Endometrial microvascular endothelial cells (primary cell): ENCODE data around the gene SPECC1L. TPM values are rescaled to one million over a fixed set of nuclear protein-coding genes. Genes with fewer than 3 reads are reported as not detected.

Source experiments
- in situ Hi-C: cut with HindIII; loops from 2 replicates; pipeline ENCODE4 v1.10.0; 2017; ENCODE audit warnings: low sequenced_read_pairs, low pct_unique_long_range_greater_than_20kb; ENCODE audit errors: inconsistent ontology term
- total RNA-seq: library from RNA; depleted of rRNA; stranded (reverse); fragments of >200 nt; gene quantifications from one replicate; pipeline ENCODE4 v1.2.3, GENCODE V29; 2015; ENCODE audit errors: inconsistent ontology term

Gene SPECC1L
- total RNA-seq, 1 donor from 2014 or later: 30.1 TPM

DNA sequence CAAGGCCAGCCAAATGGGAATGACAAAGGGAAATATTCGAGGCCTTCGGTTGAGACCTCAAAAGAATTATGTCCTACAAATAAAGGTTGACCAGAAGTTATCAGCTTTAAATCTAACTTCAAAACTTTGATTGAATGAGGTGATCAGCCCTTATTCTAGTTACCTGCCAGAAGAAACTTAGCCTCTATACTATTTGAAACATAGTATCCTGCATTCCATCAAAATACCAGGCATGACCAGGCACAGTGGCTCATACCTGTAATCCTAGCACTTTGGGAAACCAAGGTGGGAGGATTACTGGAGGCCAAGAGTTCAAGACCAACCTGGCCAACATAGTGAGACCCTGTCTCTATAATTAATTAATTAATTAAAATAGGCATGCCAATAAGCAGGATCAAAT is 112.4 kb downstream of the SPECC1L start:
- in situ Hi-C loops: no loop called here

- in situ Hi-C loops: no loop called here
Measured at GRCh38 chr22:24384131-24384530, 113.5 kb downstream of the SPECC1L start.

DNA sequence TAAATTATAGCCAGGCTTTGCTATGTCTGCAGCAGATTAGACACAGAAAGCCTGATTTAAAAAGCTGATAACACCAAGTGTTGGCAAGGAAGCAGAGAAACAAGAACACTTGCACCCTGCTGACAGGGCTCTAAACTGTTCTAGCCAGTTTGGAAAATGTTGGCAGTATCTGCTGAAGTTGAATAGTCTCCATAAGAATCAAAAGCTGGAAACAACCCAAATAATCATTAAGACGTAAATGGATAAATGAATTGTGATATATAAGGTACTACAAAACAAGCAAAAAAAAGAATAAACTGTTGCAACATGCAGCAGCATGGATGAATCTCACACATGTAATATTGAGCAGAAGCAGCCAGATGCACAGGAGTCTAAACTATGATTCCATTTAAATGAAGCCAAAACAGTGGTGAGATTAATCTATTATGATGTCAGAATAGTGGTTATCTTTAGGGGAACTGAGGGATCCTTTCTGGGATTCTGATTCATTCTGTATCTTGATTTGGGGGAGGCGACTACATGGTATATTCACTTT is 116.4 kb downstream of the SPECC1L start:
- in situ Hi-C loops: no loop called here

- in situ Hi-C loops: no loop called here
Measured at GRCh38 chr22:24389680-24390079, 119.0 kb downstream of the SPECC1L start.

DNA sequence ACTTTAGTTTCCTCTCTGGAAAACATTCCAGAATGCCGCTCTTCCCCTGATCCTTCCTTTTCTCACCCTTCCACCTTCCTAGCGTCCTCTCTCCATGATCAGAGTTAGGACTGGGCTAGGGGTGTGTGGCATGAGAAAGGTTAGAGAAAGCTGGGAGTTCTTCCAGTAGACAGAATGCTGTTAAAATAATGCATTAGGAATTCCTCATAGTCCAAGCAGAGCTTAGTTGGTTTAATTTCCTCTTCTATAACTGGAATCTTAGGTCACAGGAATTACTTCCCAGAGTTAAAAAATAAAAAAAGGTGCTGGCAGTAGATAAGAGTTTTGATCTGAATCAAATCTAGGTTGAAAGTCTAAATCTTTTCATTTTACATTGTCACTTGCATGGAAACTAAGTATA is 119.5 kb downstream of the SPECC1L start:
- in situ Hi-C loops: no loop called here

DNA sequence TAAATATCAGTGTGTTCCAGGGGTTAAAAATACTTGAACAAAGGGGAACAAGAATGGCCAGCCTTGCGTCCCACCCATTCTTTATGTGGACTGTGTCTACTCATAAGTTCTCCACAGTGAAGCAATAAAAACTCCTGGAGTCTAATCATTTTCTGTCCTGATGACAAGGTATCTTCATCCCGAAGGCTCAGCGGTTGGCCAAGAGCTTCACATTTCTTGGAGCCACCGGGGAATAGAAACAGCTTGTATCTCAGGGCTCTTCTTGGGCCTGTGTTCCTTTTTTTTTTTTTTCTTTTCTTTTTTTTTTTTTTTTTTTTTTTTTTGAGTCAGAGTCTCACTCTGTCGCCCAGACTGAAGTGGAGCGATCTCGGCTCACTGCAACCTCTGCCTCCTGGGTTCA is 119.9 kb downstream of the SPECC1L start:
- in situ Hi-C loops: no loop called here

GRCh38 chr22:24391836-24392217 is 121.2 kb downstream of the SPECC1L start:
- in situ Hi-C loops: no loop called here

DNA sequence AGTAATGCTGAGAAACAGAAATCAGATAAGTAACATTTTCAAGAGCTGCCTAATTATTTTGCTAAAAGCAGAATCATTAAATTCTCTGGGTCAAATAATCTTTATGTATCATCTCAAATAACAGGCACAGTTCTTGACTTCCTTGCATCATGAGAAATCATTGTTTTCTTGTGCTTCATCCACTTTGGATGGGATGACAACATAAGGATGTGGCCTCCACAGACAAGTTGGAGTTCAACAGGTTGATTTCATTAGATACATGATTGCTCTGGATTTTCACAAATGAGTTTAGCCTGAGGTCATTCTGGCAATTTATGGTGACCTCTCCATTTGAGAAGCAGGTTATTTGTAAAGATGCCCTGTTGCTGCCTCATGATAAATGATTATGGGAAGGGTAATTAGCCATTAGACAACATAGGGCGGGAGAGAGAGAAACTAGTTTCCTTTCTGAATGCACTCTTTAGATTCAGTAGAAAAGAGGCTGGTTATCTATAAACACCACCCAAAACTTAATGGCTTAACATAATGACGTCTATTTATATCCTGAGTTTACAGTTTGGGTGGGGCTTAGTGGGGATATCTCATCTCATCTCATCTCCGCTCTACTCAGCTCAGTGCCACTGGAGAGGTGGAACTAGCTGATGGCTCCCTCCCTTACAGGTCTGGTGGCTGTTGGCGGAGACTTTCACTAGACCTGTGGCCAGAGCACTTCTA is 121.7 kb downstream of the SPECC1L start:
- in situ Hi-C loops: no loop called here

- in situ Hi-C loops: no loop called here
Measured at GRCh38 chr22:24393012-24393559, 122.5 kb downstream of the SPECC1L start.

DNA sequence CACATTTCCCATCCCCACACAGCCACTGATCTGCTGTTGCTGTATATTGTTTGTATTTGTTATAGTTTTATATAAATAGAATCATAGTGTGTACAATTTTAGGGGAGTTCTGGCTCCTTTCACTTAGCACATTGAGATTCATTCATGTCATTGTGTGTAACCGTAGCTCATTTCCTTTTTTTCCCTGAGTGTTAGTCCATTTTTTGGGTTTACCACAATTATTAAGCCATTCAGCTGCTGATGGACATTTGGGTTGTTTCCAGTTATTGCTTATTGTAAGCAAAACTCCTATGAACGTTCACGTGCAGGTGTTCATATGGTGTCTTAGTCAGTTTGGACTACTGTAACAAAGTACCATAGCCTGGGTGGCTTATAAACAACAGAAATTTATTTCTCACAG is 123.2 kb downstream of the SPECC1L start:
- in situ Hi-C loops: no loop called here

DNA sequence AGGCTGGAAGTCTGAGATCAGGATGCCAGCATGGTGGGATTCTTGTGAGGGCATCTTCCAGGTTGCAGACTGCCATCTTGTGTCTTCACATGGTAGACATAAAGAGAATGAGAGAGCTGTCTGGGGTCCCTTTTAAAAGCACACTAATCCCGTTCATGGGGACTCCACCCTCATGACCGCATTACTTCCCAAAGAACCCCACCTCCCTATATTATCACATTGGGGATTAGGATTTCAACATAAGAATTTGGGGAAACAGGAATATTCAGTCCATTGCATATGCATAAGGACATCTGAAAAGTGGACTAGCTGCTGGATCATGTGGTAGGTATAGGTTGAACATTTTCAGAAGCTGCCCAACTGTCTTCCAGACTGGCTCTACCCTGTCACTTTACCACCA is 123.6 kb downstream of the SPECC1L start:
- in situ Hi-C loops: no loop called here

GRCh38 chr22:24398409-24398808 is 127.8 kb downstream of the SPECC1L start:
- in situ Hi-C loops: no loop called here

DNA sequence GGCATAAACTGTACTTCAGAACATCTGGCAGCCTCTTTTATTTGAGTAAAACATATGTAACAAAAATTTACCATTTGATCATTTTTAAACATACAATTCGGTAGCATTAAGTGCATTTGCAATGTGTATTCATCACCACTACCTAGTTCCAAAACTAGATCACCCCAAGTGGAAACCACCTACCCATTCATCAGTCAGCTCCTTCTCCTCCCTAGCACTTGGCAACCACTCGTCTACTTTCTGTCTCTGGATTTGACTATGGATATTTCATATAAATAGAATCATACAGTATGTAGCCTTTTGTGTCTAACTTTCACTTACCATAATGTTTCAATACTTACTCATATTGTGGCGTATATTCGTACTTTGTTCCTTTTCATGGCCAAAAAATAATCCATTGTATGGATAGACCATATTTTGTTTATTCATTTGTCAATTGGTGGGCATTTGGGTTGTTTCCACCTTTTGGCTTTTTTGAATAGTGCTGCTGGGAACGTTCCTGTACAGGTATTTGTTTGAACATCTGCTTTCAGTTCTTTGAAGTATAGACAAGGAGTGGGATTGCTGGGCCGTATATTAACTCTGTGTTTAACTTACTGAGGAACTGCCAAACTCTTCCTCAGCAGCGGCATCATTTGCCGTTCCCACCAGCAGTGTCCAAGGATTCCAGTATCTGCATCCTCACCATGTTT is 129.5 kb downstream of the SPECC1L start:
- in situ Hi-C loops: no loop called here

DNA sequence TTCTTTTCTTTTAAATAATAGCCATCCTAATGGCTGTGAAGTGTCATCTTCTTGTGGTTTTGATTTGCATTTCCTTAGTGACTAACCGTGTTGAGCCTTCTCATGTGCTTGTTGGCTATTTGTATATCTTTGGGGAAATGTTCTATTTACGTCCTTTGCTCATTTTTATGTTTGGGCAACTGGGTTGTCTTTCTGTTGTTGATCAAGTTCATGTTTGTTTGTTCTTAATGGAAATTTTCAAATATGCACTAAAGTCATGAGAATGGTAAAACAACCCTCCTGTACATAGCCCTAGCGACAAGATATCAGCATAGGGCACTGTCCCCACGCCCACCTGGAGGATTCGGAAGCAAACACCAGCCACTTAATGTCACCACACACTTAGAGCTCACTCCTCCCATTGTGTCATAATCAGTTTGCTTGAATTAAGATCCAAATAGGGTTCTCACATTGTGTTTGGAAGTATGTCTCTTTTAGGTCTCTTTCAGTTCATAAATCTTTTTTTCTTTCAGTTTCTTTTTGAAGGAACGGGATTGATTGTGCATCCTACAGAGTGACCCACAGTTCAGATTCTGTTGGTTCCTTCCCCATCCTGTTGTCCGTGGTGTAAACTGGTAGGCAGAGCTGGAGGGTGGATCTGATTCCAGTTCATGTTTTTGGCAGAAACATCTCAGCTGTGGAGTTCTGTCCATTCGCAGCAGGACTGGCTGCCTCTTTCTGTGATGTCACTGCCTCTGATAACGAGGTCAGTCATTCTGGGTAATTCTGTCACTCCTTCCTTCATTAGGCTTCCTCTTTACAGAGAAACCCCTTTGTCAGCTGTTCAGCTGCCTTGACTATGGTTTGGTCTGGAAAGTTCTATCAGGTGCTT is 130.3 kb downstream of the SPECC1L start:
- in situ Hi-C loops: no loop called here

GRCh38 chr22:24401931-24402367 is 131.3 kb downstream of the SPECC1L start:
- in situ Hi-C loops: no loop called here

DNA sequence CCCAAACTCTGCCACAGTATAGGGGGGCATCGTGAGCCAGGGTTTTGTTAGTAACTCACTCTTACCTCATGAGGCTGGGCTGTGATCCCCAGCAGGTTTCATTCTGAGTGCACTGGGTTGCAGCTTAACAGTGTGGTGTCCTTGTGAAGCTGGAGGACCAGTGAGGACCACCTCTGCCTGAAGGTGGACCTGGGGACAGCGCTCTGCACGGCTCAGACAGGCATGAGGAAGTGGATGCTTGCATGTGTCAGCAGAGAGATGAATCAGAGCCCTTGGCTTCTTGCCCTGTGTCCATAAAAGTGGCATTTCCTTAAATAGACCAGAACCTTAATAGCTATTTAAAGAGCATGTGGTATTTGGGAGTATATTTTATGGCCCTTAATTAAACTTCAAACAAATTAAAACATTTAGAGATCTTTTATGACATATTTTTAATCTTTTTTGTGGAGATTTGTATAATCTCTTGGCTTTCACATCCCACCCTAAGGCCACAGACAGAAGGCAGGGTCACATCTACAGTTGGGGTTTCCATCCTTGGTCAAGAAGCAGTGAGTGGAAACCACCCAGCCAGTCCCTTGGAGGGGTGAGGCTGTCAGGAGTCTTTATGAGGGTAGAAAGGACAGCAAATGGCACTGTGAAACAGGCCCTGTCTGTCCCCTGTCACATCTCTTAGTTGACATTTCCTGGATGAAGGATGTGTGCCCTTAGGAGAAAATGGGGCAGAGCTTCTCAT is 132.0 kb downstream of the SPECC1L start:
- in situ Hi-C loops: no loop called here

GRCh38 chr22:24403346-24403745 is 132.7 kb downstream of the SPECC1L start:
- in situ Hi-C loops: no loop called here

DNA sequence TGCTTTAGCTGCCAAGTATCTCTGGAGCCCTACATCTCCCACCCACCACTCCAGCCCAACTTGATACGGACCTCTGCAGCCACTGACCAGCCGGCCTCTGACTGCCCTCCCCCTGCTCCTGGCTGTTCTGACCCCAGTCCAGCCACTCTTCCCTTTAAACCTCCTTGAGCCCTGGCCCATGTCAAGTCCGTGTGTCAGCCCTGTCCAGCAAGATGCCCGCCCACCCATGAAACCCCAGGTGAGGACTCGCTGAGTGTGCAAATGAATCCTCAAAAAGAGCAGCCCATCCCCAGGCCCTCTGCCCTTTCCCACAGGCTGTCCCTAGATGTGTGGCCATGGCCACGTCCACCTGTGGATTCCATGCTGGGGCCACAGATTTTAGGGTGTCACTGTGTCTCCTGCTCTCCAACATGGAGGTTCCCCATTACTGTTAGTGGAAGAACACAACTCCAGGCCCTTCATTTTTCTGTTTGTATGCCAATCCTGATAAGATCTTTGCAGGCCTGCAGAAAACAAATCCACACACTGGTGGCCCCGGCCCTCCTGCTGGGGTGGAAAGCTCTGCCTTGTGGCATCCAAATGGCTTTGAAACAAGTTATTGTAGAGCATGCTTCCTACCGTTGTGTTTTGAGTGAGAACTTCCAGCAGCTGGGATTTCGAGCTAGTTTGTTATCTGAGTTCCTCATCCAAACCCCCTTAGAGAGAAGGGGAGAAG is 134.1 kb downstream of the SPECC1L start:
- in situ Hi-C loops: no loop called here
